GM18868 (cell line): Measurements from ENCODE around the gene UBE2U.

Source experiments
- ATAC-seq: cut with Tn5 transposase; IDR thresholded peaks from one replicate; pipeline ENCODE4 v1.9.1; 2021; ENCODE audit warnings: mild to moderate bottlenecking, moderate library complexity; ENCODE audit not compliant: unreplicated experiment

Gene UBE2U

DNA sequence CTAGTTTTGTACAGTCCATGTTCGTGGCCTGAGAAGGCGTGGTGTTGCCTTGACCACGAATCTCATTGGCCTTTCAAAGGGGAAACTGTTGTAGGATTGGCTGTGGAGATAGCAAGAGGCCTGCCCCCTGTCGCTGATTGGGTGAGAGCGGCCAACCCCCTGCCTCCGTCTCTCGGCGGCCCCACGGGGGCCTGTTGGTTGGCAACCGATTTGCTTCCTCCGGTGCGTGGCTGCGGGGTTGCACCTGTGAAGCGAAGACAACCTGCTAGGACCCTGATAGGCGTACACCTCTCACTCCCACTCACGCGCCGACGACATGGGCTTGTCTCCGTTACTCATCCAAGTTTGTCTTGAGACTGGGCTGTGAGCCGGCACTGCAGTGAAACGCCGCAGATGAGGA lies at the start of gene UBE2U:
Gene UBE2U (plus strand): TSS at position 204 of the 400 bp plus-strand sequence. CDS start 428 bp downstream, outside the sequence.
- ATAC-seq: no peak

GRCh38 chr1:64155278-64155677 lies 48.1 kb upstream of the UBE2U start:
- no peak for ATAC-seq

DNA sequence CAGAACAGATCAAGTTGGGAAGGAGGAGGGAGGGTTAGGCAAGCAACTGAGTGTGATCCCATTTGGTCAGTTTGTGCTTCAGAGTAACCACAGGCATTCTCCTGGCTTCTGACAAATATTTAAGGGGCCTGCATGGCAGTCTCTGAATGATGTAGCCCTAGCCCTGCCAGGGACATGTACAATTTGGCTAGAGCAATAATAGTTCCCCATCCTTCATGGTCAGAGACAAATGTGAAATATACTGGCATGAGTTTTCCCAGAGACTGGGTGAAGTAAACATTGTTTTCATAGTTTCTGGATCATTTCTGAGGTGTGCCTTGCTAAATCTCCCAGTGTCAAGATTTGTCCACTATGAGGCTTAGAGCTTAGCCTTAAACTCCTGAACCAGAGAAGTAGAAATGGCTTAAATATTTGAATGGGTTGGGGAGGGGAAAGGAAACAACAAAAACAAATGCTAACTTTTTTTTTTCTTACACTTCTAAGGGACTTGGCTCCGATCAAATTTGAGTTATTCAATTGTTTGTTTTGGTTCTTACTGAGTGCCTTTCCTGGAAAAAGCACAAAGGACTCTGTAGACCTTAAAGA lies 42.0 kb upstream of the UBE2U start:
- no peak for ATAC-seq

GRCh38 chr1:64162151-64162550 lies 41.3 kb upstream of the UBE2U start:
- no peak for ATAC-seq

DNA sequence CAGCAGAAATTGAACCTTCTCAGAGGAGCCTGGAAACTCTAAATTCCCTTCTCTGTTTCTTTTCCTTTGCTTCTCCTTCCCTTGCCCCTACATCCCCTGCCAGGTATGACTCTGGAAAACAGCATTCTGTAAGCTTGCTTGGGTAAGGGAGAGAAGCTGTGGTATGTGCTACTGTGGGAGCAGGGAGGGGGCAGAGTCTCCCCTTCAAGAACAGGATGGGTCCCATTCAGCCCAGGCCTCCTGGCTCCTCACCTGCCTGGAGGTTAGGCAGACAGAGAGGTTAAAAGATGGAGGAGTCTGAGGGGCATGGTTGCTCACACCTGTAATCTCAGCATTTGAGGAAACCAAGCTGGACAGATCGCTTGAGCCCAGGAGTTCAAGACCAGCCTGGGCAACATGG lies 40.6 kb upstream of the UBE2U start:
- no peak for ATAC-seq

- ATAC-seq: no peak
Measured at GRCh38 chr1:64163431-64163830, 40.0 kb upstream of the UBE2U start.

DNA sequence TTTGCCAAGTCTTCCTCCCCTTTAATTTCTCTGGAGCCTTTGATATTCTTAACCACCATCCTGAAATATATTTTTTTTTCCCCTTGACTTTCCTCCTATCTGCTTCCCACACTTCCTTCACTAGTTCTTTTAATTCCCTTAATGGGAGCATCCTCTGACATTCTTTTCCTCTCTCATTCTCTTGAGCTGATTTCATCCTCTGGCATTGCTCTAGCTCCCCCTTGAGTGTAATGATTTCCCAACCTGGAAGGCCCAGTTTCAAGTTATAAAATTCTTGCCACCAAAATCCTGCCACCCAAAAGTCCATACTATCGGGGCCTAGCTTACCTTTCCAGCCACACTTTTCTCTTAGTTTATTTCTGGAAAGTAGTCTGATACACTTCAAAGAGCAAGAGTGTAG lies 39.5 kb upstream of the UBE2U start:
- no peak for ATAC-seq

- no peak for ATAC-seq
Measured at GRCh38 chr1:64166629-64167028, 36.8 kb upstream of the UBE2U start.

DNA sequence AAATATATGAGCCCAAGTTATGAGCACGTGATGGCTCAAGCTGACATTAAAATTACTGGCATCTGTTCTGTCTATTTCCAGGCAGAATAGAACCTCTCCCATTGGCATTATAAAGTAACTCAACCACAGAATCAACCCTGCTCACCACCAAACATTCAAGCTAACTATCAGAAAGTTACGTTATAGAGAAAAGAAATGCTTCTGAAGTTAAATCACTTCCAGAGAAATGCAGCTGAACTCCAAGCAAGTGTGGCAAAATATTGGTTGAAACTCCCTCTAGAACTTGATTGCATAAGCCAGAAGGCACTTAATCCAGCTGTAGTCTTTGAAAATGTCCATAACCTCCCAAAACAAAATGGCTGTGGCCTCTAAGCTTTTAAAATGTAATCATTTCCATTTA lies 36.2 kb upstream of the UBE2U start:
- ATAC-seq: no peak

DNA sequence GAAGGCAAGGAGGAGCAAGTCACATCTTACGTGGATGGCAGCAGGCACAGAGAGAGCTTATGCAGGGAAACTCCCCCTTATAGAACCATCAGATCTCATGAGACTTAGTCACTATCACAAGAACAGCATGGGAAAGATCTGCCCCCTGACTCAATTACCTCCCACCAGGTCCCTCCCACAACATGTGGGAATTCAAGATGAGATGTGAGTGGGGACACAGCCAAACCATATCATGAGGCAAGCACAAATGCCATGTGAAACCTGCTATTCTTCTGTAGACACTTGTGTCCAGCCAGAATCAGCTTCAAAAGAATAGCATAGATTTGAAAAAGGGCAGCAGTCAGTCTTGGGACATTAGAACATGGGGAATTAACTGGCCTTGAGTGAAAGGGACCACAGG lies 32.2 kb upstream of the UBE2U start:
- no peak for ATAC-seq

GRCh38 chr1:64171797-64172281 lies 31.6 kb upstream of the UBE2U start:
- peak; percentile 88 for ATAC-seq

DNA sequence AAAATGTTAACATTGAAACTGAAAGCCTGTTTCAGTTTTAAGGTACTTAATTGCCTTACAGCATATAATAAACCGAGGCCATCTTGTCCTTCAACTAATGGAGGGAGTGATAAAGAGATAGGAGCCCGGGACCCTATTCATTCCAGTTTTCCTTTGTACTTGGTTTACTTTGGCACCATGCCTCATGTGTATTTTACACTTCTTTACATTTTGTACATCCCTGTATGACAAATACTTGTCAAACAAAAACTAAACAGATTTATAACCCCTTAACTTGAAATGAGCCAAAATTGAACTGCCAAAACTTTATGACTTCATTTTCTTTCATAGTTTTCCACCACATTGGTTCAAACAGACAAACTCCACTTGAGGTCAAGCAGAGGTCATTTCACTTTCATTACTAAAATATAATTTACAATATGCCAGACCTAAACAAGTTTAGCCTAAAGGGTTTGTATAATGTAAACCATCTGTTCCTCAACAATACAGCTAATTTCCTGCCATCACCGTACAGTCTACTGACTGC lies 30.9 kb upstream of the UBE2U start:
- ATAC-seq: peak; percentile 64

- ATAC-seq: no peak
Measured at GRCh38 chr1:64173336-64173940, 30.0 kb upstream of the UBE2U start.

DNA sequence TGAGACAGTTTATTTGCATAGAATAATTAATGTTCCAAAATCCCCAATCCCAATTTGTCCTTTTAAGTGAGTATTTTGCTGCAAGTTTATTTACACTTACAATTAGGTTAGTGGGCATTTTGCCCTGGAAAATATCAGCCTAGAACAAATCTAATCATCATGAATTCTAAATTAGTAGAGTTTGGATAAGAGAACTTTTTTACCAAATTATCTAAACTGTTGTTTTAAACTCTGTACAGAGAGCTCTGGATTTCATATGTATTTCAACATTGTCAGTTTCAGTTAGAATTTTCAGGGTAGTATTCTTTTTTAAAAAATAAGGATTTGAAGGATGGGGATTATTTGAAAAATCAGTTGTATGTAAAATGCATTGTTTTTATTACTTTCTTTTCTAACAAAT lies 27.8 kb upstream of the UBE2U start:
- ATAC-seq: no peak

GRCh38 chr1:64176659-64177058 lies 26.8 kb upstream of the UBE2U start:
- ATAC-seq: no peak

GRCh38 chr1:64179588-64179987 lies 23.8 kb upstream of the UBE2U start:
- no peak for ATAC-seq

DNA sequence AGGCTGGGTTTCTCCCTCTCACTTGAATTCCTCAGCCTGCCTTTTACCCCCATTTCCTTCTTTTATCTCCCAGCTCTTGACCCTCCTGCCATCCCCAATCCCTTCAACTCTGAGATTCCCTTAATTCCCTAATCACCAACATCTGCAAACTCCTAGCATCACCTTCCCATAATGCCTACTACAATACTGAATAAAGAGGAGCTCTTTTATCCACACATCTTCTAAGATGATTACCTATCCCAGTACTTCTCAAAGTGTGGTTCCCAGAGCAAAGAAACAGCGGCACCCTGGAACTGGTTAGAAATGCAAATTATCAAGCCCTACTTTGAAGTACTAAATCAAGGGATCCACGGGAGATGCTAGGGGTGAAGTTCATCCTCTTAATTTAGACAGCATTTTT lies 21.2 kb upstream of the UBE2U start:
- ATAC-seq: no peak

GRCh38 chr1:64183395-64184002 lies 19.9 kb upstream of the UBE2U start:
- ATAC-seq: no peak

GRCh38 chr1:64184003-64184440 lies 19.4 kb upstream of the UBE2U start:
- ATAC-seq: no peak

GRCh38 chr1:64186138-64186897 lies 17.1 kb upstream of the UBE2U start:
- no peak for ATAC-seq

DNA sequence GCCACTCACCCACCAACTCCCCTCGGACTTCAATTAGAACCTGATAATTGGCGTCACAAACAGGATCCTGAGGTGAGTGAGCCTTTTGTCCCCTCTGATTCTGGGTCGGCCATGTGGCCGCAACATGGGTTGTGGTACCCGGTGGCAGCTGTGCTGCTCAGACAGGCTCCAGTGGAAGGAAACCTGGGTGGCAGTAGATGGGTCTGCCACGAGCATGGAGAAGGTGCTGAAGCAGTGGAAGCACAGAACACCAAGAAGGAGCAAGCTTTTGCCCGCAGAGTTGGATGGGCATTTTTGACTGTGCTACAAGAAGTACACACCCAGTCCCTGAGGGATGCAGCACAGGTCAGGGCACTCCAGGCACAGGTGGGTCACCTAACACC lies 16.5 kb upstream of the UBE2U start:
- no peak for ATAC-seq
